Neural progenitor cell (in vitro differentiated cells): ENCODE measurements around the gene PARD3B. TPM values are rescaled to one million over a fixed set of nuclear protein-coding genes. Genes with fewer than 3 reads are reported as not detected.

Experiments
- DNase-seq: peaks from one replicate; pipeline ENCODE4 v3.0.0-alpha.2; 2016; ENCODE audit warnings: low spot score
- H2AFZ ChIP-seq: fragments of 200-600 bp; sonication (generic); replicated peaks from 2 replicates; pipeline ENCODE4 v1.6.1; 2016; ENCODE audit warnings: antibody characterized with exemption
- H3F3A ChIP-seq: fragments of 200-600 bp; sonication (generic); 2 replicates; pipeline ENCODE4 v1.6.1; 2016; ENCODE audit warnings: antibody characterized with exemption, low read depth
- H3K27ac ChIP-seq: fragments of 200-600 bp; sonication (generic); 2 replicates; pipeline ENCODE4 v1.5.1; 2016; ENCODE audit warnings: mild to moderate bottlenecking
- H3K27me3 ChIP-seq: fragments of 200-600 bp; sonication (generic); 2 replicates; pipeline ENCODE4 v1.6.1; 2016; ENCODE audit warnings: mild to moderate bottlenecking, moderate library complexity
- H3K36me3 ChIP-seq: fragments of 200-600 bp; sonication (generic); 2 replicates; pipeline ENCODE4 v1.5.1; 2016
- H3K4me1 ChIP-seq: fragments of 200-600 bp; sonication (generic); 2 replicates; pipeline ENCODE4 v1.6.1; 2016; ENCODE audit warnings: mixed run types
- H3K4me2 ChIP-seq: fragments of 200-600 bp; sonication (generic); 2 replicates; pipeline ENCODE4 v1.6.1; 2016
- H3K4me3 ChIP-seq: fragments of 200-600 bp; sonication (generic); 2 replicates; pipeline ENCODE4 v1.5.1; 2016
- H3K79me2 ChIP-seq: fragments of 200-600 bp; sonication (generic); 2 replicates; pipeline ENCODE4 v1.6.1; 2016; ENCODE audit warnings: low read depth
- H3K9ac ChIP-seq: fragments of 200-600 bp; sonication (generic); 2 replicates; pipeline ENCODE4 v1.6.1; 2016
- H3K9me3 ChIP-seq: fragments of 200-600 bp; sonication (generic); 2 replicates; pipeline ENCODE4 v1.5.1; 2016; ENCODE audit warnings: low read depth
- H4K20me1 ChIP-seq: fragments of 200-600 bp; sonication (generic); 2 replicates; pipeline ENCODE4 v1.6.1; 2016; ENCODE audit warnings: low read depth
- H3K27ac Mint-ChIP-seq: 3 replicates; pipeline ENCODE4 v1.8.0; 2021; ENCODE audit warnings: mixed read lengths
- H3K27me3 Mint-ChIP-seq: 2 replicates; pipeline ENCODE4 v1.8.0; 2022; ENCODE audit warnings: low read depth, mild to moderate bottlenecking, inconsistent platforms, moderate library complexity, mixed read lengths; ENCODE audit not compliant: insufficient read depth
- H3K36me3 Mint-ChIP-seq: 3 replicates; pipeline ENCODE4 v1.8.0; 2021; ENCODE audit warnings: mixed read lengths
- H3K4me1 Mint-ChIP-seq: 3 replicates; pipeline ENCODE4 v1.8.0; 2021; ENCODE audit warnings: mixed read lengths
- H3K4me3 Mint-ChIP-seq: 3 replicates; pipeline ENCODE4 v1.8.0; 2021; ENCODE audit warnings: mild to moderate bottlenecking, moderate library complexity, mixed read lengths
- H3K9me3 Mint-ChIP-seq: 3 replicates; pipeline ENCODE4 v1.8.0; 2020; ENCODE audit warnings: mixed read lengths
- EZH2 ChIP-seq: fragments of 200-600 bp; sonication (generic); IDR thresholded peaks from 2 replicates; pipeline ENCODE4 v1.6.1; 2017; ENCODE audit warnings: antibody characterized with exemption, mild to moderate bottlenecking, moderate library complexity
- EZH2phosphoT487 ChIP-seq: fragments of 200-600 bp; sonication (generic); IDR thresholded peaks from 2 replicates; pipeline ENCODE4 v1.6.1; 2017; ENCODE audit warnings: antibody characterized with exemption
- total RNA-seq: library from RNA; depleted of rRNA; stranded (reverse); fragments of >200 nt; gene quantifications from 2 replicates; pipeline ENCODE4 v1.2.3, GENCODE V29; 2015; ENCODE audit warnings: low replicate concordance
- TF ChIP-seq, protein P1 (sequence below): fragments of 200-600 bp; sonication (generic); IDR thresholded peaks from 2 replicates; pipeline ENCODE4 v1.5.1; 2017; ENCODE audit warnings: antibody characterized with exemption, mild to moderate bottlenecking

PARD3B gene
- total RNA-seq, 1 donor from 2014 or later: 8.4 TPM

DNA sequence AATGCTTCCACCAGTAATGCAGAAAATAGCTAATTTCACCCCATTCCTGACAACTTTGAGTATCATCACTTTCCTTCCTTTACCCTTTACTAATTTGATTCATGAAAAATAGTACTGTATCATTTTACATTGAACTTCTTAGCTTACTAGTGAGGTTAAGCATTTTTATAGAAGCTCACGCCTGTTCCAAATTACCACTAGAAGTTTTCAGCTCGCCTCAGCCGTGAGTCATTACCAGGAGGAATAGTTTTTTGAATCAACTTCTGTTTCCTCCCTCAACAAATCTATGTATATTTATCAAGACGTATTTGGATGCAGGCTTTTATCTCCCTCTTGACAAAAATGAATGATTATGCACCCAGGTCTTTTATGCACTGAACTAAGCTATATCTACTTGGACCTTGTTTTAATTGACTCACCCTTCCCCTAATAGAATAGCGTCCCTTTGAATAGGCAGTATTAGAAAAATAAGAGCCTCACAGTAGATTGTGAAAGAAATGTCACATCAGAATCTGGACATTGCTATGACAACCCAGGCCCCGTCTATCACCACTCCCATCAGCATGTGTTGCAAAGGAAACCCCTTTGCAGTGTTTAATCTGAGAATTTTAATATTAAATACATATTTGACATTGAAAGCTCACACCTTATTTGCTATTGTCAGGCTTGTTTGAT lies 929.6 kb downstream of the PARD3B start:
- Mint-ChIP-seq H3K9me3 (no peaks in the 10 kb centered on the region), H3K36me3 (no peaks in the 10 kb centered on the region)
- peaks cover 10% of the 10 kb centered on the region for H3K4me1 ChIP-seq

GRCh38 chr2:205475416-205475768 lies 930.1 kb downstream of the PARD3B start:
- Histone ChIP-seq H3K9ac (no peak overlapping the region), H3F3A (peaks cover 9% of the 10 kb centered on the region), H4K20me1 (no peaks in the 10 kb centered on the region), H3K27ac (no peak overlapping the region), H3K4me1 (peaks cover 10% of the 10 kb centered on the region), H3K4me3 (no peak overlapping the region), H3K4me2 (no peak overlapping the region), H3K9me3 (no peaks in the 10 kb centered on the region), H3K27me3 (no peaks in the 10 kb centered on the region), H3K79me2 (no peaks in the 10 kb centered on the region), H2AFZ (no peak overlapping the region), H3K36me3 (no peaks in the 10 kb centered on the region)
- H3K36me3 Mint-ChIP-seq: no peaks in the 10 kb centered on the region
- no peak for TF ChIP-seq EZH2phosphoT487
- no peak for TF ChIP-seq EZH2
- TF ChIP-seq, protein P1, sequence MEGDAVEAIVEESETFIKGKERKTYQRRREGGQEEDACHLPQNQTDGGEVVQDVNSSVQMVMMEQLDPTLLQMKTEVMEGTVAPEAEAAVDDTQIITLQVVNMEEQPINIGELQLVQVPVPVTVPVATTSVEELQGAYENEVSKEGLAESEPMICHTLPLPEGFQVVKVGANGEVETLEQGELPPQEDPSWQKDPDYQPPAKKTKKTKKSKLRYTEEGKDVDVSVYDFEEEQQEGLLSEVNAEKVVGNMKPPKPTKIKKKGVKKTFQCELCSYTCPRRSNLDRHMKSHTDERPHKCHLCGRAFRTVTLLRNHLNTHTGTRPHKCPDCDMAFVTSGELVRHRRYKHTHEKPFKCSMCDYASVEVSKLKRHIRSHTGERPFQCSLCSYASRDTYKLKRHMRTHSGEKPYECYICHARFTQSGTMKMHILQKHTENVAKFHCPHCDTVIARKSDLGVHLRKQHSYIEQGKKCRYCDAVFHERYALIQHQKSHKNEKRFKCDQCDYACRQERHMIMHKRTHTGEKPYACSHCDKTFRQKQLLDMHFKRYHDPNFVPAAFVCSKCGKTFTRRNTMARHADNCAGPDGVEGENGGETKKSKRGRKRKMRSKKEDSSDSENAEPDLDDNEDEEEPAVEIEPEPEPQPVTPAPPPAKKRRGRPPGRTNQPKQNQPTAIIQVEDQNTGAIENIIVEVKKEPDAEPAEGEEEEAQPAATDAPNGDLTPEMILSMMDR: no peak
- no peak for DNase-seq
- no peak overlapping the region for H3K27ac Mint-ChIP-seq
- H3K9me3 Mint-ChIP-seq: no peaks in the 10 kb centered on the region
- H3K27me3 Mint-ChIP-seq: no peaks in the 10 kb centered on the region
- peaks cover 5% of the 10 kb centered on the region for H3K4me1 Mint-ChIP-seq
- H3K4me3 Mint-ChIP-seq: no peak overlapping the region

More for the DNA sequence above, 929.6 kb downstream of the PARD3B start:
- Histone ChIP-seq H3K4me3 (no peak overlapping the region), H3F3A (peaks cover 9% of the 10 kb centered on the region), H3K9me3 (no peaks in the 10 kb centered on the region), H3K36me3 (no peaks in the 10 kb centered on the region), H3K9ac (no peak overlapping the region), H4K20me1 (no peaks in the 10 kb centered on the region), H3K79me2 (no peaks in the 10 kb centered on the region), H3K27me3 (no peaks in the 10 kb centered on the region), H2AFZ (no peak overlapping the region), H3K4me2 (no peak overlapping the region), H3K27ac (no peak overlapping the region)
- DNase-seq: no peak
- TF ChIP-seq, protein P1: no peak
- TF ChIP-seq EZH2 (no peak), EZH2phosphoT487 (no peak)
- peaks cover 5% of the 10 kb centered on the region for H3K4me1 Mint-ChIP-seq
- no peak overlapping the region for H3K4me3 Mint-ChIP-seq
- no peak overlapping the region for H3K27ac Mint-ChIP-seq
- H3K27me3 Mint-ChIP-seq: no peaks in the 10 kb centered on the region

- H3K9me3 ChIP-seq: no peaks in the 10 kb centered on the region
- H3K4me2 ChIP-seq: no peak overlapping the region
- no peak overlapping the region for H3K4me3 ChIP-seq
- H3K27ac Mint-ChIP-seq: no peak overlapping the region
- no peaks in the 10 kb centered on the region for H3K36me3 Mint-ChIP-seq
- no peaks in the 10 kb centered on the region for H3K27me3 ChIP-seq
- H3K9me3 Mint-ChIP-seq: no peaks in the 10 kb centered on the region
- peaks cover 2% of the 10 kb centered on the region for H3K4me1 ChIP-seq
- no peak overlapping the region for H3K4me3 Mint-ChIP-seq
- peaks cover 5% of the 10 kb centered on the region for H3K4me1 Mint-ChIP-seq
- H3K27ac ChIP-seq: no peak overlapping the region
- H3K36me3 ChIP-seq: no peaks in the 10 kb centered on the region
- no peak for DNase-seq
- no peaks in the 10 kb centered on the region for H3K27me3 Mint-ChIP-seq
- no peak for TF ChIP-seq EZH2
- TF ChIP-seq, protein P1: no peak
- no peak for TF ChIP-seq EZH2phosphoT487
- no peak overlapping the region for H2AFZ ChIP-seq
- H3K9ac ChIP-seq: no peak overlapping the region
- H3F3A ChIP-seq: peaks cover under 1% of the 10 kb centered on the region
- no peaks in the 10 kb centered on the region for H4K20me1 ChIP-seq
- H3K79me2 ChIP-seq: no peaks in the 10 kb centered on the region
These were observed 931.9 kb downstream of the PARD3B start for GRCh38 chr2:205477016-205477705.
